Left colon (tissue), 2 donors: Measurements from ENCODE around the gene POMZP3. TPM values are rescaled to one million over a fixed set of nuclear protein-coding genes. Genes with fewer than 3 reads are reported as not detected.
A peak's percentile ranks its signal among the peaks of the same experiment; 100 is the strongest.
"Not testable (repeated sequence)": the region's sequence is repeated elsewhere in the genome, so short reads cannot be mapped to it uniquely, and the experiment has no call there.

Experiments used
- ATAC-seq: fragments of 200-7000 bp; cut with Tn5 transposase; one replicate; pipeline ENCODE4 v1.9.1; 2020; ENCODE audit warnings: mild to moderate bottlenecking, moderate library complexity
- DNase-seq, 2 donors: peaks; one replicate each; pipeline ENCODE4 v3.0.0-alpha.2; 2020
- intact Hi-C, 2 donors: fragments of 100-400 bp; cut with DNase I in 1 of 2; cut with micrococcal nuclease in 1 of 2; formaldehyde crosslinking; loops; one replicate each; pipeline versions ENCODE4 v1.11.2 to v1.14.0; 2022; cut with DNase I, micrococcal nuclease
- long read RNA-seq: library from polyadenylated mRNA; unstranded; transcript quantifications from one replicate; pipeline ENCODE4 v2.0.0, GENCODE V29; 2021
- total RNA-seq, 2 donors: library from RNA; stranded (reverse); fragmentation: NEBNext Ultra II Directional; extraction: Animal tissue kit (Norgen Biotek cat#: 25700); gene quantifications; one replicate each; pipeline ENCODE4 v1.2.1, GENCODE V29; 2021
- donor health status: DM: no; HTN: no; CAD: no.
- donor health status: DM: yes; HTN: yes; CAD: no.

Gene POMZP3
- total RNA-seq = 1 to 10 TPM; 5.8 to 6.4 TPM
- long read RNA-seq, partial matches to known transcripts = 0 of 5 reads
- long read RNA-seq, other reads (novel, unspliced or antisense) = 4 of 5 reads

DNA sequence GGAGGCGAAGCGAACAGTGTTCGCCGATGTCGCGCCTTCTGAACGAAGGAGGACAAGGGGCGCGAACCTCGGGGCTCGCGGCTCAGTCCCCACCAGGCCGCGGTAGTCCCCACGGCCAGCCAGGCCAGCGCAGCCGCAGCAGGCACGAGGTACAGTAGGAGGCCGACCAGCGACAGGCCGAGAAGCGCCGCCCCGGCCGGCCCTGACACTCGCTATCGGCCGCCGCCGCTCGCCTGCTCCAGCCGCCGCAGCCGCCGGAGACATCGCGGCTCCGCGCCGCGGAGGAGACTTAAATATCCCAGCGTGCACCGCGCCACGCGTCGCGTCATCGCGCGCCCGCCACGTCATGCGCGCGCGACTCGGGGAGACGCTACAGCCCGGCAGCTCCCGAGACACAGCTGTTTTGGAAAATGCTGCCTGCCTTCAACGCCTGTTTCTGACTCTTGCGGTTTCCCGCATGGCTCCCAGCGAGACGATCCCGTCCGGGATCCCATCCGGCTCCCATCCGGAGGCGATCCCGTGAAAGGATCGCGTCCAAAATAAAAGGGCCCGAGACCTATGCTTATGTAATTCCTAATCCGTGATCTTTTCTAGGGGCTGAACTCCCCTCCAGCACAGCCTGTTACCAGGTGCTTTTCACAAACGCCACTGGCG is at the start of gene POMZP3:
Gene POMZP3 (minus strand): TSS at position 291 of the 654 bp plus-strand sequence. CDS start 1,215 bp downstream, outside the sequence.
- intact Hi-C loops = not testable (repeated sequence)
- ATAC-seq (peak; percentile 93), DNase-seq (peak in 1 of 2 donors; percentile 32)

GRCh38 chr7:76675783-76676182 is 48.7 kb upstream of the POMZP3 start:
- ATAC-seq, intact Hi-C loops: not testable (repeated sequence)

GRCh38 chr7:76673346-76673745 is 46.3 kb upstream of the POMZP3 start:
- intact Hi-C loops, DNase-seq, ATAC-seq: not testable (repeated sequence)

More at GRCh38 chr7:76675783-76676182, 48.7 kb upstream of the POMZP3 start:
- DNase-seq = not testable (repeated sequence)

- intact Hi-C loops, ATAC-seq, DNase-seq: not testable (repeated sequence)
Measured at GRCh38 chr7:76659212-76659611, 32.1 kb upstream of the POMZP3 start.

- intact Hi-C loops, ATAC-seq, DNase-seq: not testable (repeated sequence)
Measured at GRCh38 chr7:76656425-76656824, 29.3 kb upstream of the POMZP3 start.

DNA sequence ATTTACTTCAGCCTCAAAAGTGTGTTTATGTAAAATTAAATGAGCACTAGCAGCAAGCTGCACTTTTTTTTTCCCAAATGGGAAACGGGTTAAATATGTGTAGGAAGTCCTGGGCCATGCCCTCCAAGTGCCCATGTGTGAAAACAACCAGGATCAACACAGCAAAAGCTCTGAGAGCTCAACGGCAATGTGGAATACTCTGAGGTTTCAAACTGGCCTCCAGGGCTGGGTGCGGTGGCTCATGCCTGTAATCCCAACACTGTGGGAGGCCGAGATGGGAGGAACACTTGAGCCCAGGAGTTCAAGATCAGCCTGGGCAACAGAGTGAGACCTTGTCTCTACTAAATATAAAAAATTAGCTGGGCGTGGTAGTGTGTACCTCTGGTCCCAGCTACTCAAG is 15.5 kb upstream of the POMZP3 start:
- DNase-seq, intact Hi-C loops, ATAC-seq: not testable (repeated sequence)

GRCh38 chr7:76637061-76637691 is 10.1 kb upstream of the POMZP3 start:
- peak; percentile 95 for ATAC-seq
- intact Hi-C loops, DNase-seq: not testable (repeated sequence)

DNA sequence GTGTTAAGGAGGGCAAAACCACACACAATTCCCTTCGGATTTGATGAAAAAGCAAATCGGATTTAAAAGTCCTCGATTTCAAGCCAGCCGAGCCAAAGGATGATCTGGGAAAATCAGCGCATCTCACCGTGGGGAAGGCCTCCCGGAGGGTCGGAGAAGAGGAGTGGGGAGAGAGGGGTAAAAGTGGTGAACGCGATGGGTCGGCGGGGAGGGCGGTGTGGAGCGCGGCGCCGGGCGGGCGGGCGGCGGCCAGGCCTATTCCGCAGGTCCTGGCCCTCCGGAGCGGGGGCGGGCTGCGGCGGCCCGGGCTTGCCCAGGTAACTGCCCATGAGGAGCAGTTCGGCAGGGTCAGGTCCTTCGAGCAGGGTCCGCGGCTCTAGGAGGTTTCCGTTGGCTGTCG is 498 bp downstream of the POMZP3 start:
- DNase-seq (peak in 1 of 2 donors; percentile 50), ATAC-seq (peak; percentile 70)
- intact Hi-C loops = not testable (repeated sequence)

- DNase-seq, intact Hi-C loops: not testable (repeated sequence)
- peak; percentile 52 for ATAC-seq
Measured at GRCh38 chr7:76619439-76620190, 7.5 kb downstream of the POMZP3 start.

- ATAC-seq = peak; percentile 70
- intact Hi-C loops = not testable (repeated sequence)
- DNase-seq = peak in 1 of 2 donors; percentile 64
Measured at GRCh38 chr7:76613783-76614182, 13.3 kb downstream of the POMZP3 start.

- DNase-seq, intact Hi-C loops, ATAC-seq: not testable (repeated sequence)
Measured at GRCh38 chr7:76612232-76612631, 14.8 kb downstream of the POMZP3 start.

- ATAC-seq = peak; percentile 50
- not testable (repeated sequence) for DNase-seq
Measured at GRCh38 chr7:76609864-76610263, 17.2 kb downstream of the POMZP3 start.

GRCh38 chr7:76608469-76608868 is 18.6 kb downstream of the POMZP3 start:
- ATAC-seq, intact Hi-C loops: not testable (repeated sequence)
- peak in 1 of 2 donors; percentile 35 for DNase-seq

More at GRCh38 chr7:76609864-76610263, 17.2 kb downstream of the POMZP3 start:
- intact Hi-C loops = not testable (repeated sequence)

DNA sequence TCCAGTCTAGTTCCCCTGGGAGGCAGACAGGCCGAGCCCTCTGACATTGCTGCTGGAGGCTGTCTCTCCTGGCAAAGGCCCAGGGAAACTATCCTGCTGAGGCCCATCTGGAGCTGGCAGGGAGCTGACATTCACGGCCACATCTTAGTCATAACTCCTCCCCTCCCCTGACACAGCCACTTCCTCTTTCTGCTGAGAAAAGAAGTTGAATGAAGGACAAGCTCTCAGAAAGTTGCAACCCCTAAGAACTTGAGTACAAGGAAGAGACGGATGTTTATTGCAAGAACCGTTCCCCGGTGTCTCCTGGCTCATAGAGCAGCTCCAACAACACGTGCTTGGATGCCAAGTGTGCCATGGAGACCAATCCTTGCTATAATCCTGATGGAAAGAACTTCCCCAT is 21.1 kb downstream of the POMZP3 start:
- DNase-seq (peak; percentile 54 to 90), ATAC-seq (peak; percentile 92)
- intact Hi-C loops = not testable (repeated sequence)

DNA sequence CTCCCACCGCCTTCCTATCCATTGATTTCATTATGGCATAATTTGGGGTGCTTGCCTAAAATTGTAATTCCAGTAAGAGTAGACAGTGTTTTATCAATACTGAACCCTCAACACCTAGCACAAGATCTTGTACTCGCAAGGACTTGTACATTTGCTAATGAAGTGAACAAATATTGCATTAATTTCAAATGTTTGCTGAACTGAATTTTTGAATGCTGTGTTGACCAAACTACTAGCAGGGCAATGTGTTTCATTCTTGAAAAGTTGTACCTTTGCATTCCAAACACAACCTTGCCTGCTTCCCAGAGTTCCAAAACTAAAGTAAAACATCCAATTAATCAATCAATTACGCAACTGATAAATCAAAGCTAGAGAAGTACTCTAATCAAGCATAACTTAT is 26.4 kb downstream of the POMZP3 start:
- DNase-seq, ATAC-seq, intact Hi-C loops: not testable (repeated sequence)

- DNase-seq = not testable (repeated sequence)
- ATAC-seq = peak; percentile 39
Measured at GRCh38 chr7:76600116-76600482, 27.0 kb downstream of the POMZP3 start.

DNA sequence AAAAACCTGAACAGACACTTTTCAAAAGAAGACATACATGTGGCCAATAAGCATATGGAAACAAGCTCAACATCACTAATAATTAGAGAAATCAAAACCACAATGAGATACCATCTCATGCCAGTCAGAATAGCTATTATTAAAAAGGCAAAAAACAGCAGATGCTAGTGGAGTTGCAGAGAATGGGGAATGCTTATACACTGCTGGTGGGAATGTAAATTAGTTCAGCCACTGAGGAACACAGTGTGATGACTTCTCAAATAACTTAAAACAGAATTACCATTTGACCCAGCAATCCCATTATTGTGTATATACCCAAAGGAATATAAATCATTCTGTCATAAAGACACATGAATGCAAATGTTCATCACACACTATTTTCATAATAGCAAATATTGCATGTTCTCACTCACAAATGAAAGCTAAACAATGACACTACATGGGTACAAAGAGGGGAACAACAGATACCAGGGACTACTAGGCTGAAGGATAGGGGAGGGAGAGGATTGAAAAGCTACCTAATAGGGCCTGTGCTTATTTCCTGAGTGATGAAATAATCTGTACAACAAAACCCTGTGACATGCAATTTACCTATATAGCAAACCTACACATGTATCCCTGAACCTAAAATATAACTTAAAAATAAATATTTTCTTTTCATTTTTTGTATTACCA is 28.4 kb downstream of the POMZP3 start:
- ATAC-seq, DNase-seq, intact Hi-C loops: not testable (repeated sequence)

More at GRCh38 chr7:76600116-76600482, 27.0 kb downstream of the POMZP3 start:
- intact Hi-C loops = not testable (repeated sequence)

- ATAC-seq, intact Hi-C loops, DNase-seq: not testable (repeated sequence)
Measured at GRCh38 chr7:76597288-76597687, 29.8 kb downstream of the POMZP3 start.
